LHCN-M2 (cell line): ENCODE measurements around the gene PLEK. TPM values are rescaled to one million over a fixed set of nuclear protein-coding genes. Genes with fewer than 3 reads are reported as not detected.
"Not testable (repeated sequence)": the region's sequence is repeated elsewhere in the genome, so short reads cannot be mapped to it uniquely, and the experiment has no call there.

Experiments used
- DNase-seq: peaks from one replicate; pipeline ENCODE4 v3.0.0-alpha.2; 2012; ENCODE audit warnings: low read depth
- total RNA-seq: library from RNA; depleted of rRNA; stranded (reverse); fragments of >200 nt; gene quantifications from 2 replicates; pipeline ENCODE4 v1.2.3, GENCODE V29; 2014

The PLEK gene
- total RNA-seq, 1 experiment from 2014 or later = not detected

GRCh38 chr2:68384485-68385107, 19.5 kb downstream of the PLEK start:
- DNase-seq = no peak

- DNase-seq = no peak
Measured at GRCh38 chr2:68385220-68385906, 20.3 kb downstream of the PLEK start.

DNA sequence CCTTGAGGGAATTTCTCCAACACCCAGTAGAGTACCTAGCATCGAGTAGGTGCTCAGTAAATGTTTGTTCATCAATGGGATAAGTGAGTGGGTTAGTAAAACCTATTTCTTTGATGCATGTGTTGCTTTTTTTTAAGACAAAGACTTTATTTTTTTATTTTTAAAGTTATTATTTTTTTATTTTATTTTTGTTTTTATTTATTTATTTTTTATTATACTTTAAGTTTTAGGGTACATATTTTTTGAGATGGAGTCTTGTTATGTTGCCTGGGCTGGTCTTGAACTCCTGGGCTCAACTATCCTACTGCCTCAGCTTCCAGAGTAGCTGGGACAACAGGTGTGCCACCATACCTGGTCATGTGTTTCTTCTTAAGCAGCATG, 20.8 kb downstream of the PLEK start:
- no peak for DNase-seq

- no peak for DNase-seq
Measured at GRCh38 chr2:68386365-68386764, 21.3 kb downstream of the PLEK start.

GRCh38 chr2:68387408-68388350, 22.6 kb downstream of the PLEK start:
- DNase-seq = no peak

DNA sequence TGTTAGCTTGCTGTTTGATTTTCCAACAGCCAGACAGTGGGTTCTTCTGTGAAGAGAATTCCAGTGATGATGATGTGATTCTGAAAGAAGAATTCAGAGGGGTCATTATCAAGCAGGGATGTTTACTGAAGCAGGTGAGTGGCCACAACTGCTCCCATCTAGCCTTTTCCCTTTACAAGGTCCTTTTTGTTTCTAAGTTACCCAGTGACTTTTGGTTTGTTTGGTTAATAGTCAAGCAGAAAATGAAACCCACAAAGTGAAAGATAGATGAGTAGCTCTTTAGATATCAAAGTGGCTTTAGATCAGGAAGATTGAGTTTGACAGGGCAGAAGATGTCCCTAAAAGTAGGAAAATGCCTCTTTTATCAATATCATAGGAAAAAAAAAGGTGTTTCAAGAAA, 23.3 kb downstream of the PLEK start:
- no peak for DNase-seq

- no peak for DNase-seq
Measured at GRCh38 chr2:68388772-68389171, 23.7 kb downstream of the PLEK start.

- no peak for DNase-seq
Measured at GRCh38 chr2:68390114-68390513, 25.0 kb downstream of the PLEK start.

DNA sequence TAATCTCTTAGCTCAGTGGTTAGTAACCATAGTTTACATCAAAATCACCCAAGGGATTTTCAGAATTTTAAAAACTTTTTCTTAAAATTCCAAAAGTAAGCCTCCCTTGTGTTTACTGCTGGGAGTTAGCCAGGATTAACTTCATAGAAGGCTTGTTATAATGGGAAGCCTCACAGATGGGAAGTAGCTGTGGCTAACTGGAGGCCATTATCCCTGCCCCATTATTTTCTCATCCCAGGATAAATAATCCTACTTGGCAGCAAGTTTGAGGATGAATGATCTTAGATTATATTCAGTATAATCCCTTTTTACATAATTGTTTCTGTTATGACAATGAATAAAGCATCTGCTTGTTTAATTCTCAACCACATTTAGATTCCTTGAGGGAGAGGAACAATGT, 25.5 kb downstream of the PLEK start:
- no peak for DNase-seq

DNA sequence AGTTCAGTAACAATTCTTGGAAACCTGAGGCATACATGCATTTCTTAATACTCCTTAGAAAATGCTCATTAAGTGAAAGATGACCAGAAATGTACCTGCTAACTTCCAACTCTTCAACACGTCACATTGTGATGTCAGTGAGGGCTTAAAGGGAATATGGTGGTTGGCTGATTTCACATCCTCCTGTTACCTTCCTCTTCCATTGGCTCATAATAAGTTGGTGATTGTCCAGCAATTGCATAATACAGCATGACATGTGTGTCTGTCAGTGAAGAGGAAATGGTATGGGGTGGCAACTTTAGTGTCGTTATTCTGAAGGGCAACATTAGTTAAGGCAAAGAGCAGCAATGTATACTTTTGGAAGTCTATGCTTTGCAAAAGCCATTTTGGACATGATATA, 26.0 kb downstream of the PLEK start:
- DNase-seq = no peak

GRCh38 chr2:68391869-68392268, 26.8 kb downstream of the PLEK start:
- DNase-seq = no peak

GRCh38 chr2:68396093-68396492, 31.0 kb downstream of the PLEK start:
- no peak for DNase-seq

GRCh38 chr2:68397704-68398263, 32.7 kb downstream of the PLEK start:
- DNase-seq = not testable (repeated sequence)

- no peak for DNase-seq
Measured at GRCh38 chr2:68403199-68403644, 38.1 kb downstream of the PLEK start.

DNA sequence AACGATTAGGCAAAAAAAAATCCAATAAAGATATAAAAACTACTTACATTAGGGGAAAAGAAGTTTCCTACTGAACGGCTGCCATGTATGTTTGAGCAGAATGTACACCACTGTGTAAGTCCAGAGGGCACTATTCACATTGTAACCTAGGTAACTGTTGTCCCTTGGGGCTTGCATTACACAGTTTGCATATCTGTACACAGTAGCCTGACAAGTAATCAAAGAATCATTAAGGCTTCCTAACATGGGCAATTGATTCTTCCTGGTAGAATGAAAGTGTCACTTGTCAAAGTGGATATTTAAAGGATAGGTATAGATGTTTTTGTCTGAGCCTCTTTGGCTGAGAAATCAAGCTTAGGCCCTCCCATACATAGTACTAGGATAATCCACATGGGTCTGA, 39.1 kb downstream of the PLEK start:
- no peak for DNase-seq

- no peak for DNase-seq
Measured at GRCh38 chr2:68404893-68405799, 40.1 kb downstream of the PLEK start.

DNA sequence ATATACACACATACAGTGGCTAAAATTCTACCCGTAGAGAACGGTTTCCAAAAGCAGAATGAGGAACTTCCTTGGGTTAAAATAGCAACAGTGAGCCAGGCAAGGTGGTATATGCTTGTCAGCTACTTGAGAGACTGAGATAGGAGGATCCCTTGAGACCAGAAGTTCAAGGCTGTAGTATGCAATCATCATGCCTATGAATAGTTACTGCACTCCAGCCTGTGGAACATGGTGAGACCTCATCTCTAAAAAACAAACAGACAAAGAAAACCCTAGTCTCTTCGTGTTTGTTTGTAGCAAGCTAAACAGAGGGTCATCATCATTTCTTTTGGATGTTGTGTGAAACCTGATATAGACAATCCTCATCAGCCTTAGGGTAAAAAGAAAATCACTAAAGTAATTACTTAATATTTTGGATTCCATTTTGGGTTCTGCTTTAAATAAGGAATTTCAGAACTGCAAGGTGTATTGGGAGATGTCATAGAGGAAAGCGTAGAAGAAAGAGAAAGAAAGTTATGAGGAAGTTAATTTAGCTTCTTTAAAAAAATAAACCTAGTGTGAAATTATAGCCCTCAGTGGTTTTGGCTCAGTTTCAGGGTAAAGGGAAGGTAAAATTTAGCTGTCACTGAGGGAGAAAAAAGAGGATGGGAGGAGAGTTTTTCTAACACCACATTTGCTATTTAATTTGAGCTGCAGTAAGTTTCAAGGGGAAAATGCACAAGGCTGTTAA, 46.5 kb downstream of the PLEK start:
- DNase-seq = no peak

GRCh38 chr2:68412127-68412819, 47.2 kb downstream of the PLEK start:
- no peak for DNase-seq

- no peak for DNase-seq
Measured at GRCh38 chr2:68413466-68413865, 48.4 kb downstream of the PLEK start.

GRCh38 chr2:68414452-68414851, 49.4 kb downstream of the PLEK start:
- no peak for DNase-seq
